Measurements from ENCODE around the gene C16orf74. TPM values are rescaled to one million over a fixed set of nuclear protein-coding genes. Genes with fewer than 3 reads are reported as not detected.

The C16orf74 gene
- 1 to 10 TPM; 1.1 to 2.1 (median 1.4) TPM for total RNA-seq
- 1.8 TPM for polyA plus RNA-seq
- long read RNA-seq, donor 1 = 0 reads
- long read RNA-seq, donor 2, partial matches to known transcripts = 0 of 2 reads
- long read RNA-seq, donor 2, other reads (novel, unspliced or antisense) = 0 of 2 reads
- long read RNA-seq, donor 3 = 0 reads
- long read RNA-seq, donor 4, partial matches to known transcripts = 0 of 4 reads
- long read RNA-seq, donor 4, other reads (novel, unspliced or antisense) = 1 of 4 reads

GRCh38 chr16:85750827-85751697, at the start of gene C16orf74:
C16orf74 (minus strand) TSS chr16:85751096; CDS start chr16:85735217, 15,879 bp downstream.
- no peaks in the 10 kb centered on the region for H3K9me3 ChIP-seq (ENCODE audit: control insufficient read depth, low read length)
- peak; percentile 51 to 84 (median 82) for DNase-seq
- H3K4me3 ChIP-seq (ENCODE audit: low read length) = peak within 1 kb of the TSS; percentile 78
- intact Hi-C loops (cut with DNase I) = no loop called here
- peak; percentile 79 to 85 for ATAC-seq
- 8% methylated on average over 96 of the region's 96 CpGs for WGBS
- H3K4me1 ChIP-seq (ENCODE audit: control insufficient read depth, insufficient read depth, low read length) = no peaks in the 10 kb centered on the region
- H3K27me3 ChIP-seq (ENCODE audit: control insufficient read depth, insufficient read depth) = no peaks in the 10 kb centered on the region
- H3K27ac ChIP-seq (ENCODE audit: low read length) = no peak within 1 kb of the TSS

GRCh38 chr16:85800321-85800669, 49.4 kb upstream of the C16orf74 start:
- peak in 1 of 2 donors; percentile 5 for ATAC-seq
- intact Hi-C loops (cut with DNase I) = no loop called here

GRCh38 chr16:85799497-85800320, 48.8 kb upstream of the C16orf74 start, which contains the start of the genes COX4I1 and EMC8:
COX4I1 (plus strand) TSS chr16:85799695; CDS start chr16:85801206, 1,511 bp downstream.
EMC8 (minus strand) TSS chr16:85799544; CDS start chr16:85799295, 249 bp downstream.
- intact Hi-C loops (cut with DNase I) = no loop called here
- under 1% methylated on average over 87 of the region's 87 CpGs for WGBS
- Histone ChIP-seq H3K4me1 (ENCODE audit: control insufficient read depth, insufficient read depth, low read length) (no peaks in the 10 kb centered on the region), H3K9me3 (ENCODE audit: control insufficient read depth, low read length) (no peaks in the 10 kb centered on the region), H3K27me3 (ENCODE audit: control insufficient read depth, insufficient read depth) (no peaks in the 10 kb centered on the region), H3K27ac (ENCODE audit: low read length) (peak within 1 kb of the TSS; percentile 95), H3K4me3 (ENCODE audit: low read length) (peak within 1 kb of the TSS; percentile 88)
- DNase-seq (peak; percentile 97 to 99 (median 99)), ATAC-seq (peak; percentile 97 to 98)

More at GRCh38 chr16:85800321-85800669, 49.4 kb upstream of the C16orf74 start:
- peak overlapping the region; percentile 88 for H3K4me3 ChIP-seq (ENCODE audit: low read length)
- no peaks in the 10 kb centered on the region for H3K4me1 ChIP-seq (ENCODE audit: control insufficient read depth, insufficient read depth, low read length)
- H3K27me3 ChIP-seq (ENCODE audit: control insufficient read depth, insufficient read depth) = no peaks in the 10 kb centered on the region
- no peak for DNase-seq
- 12% methylated on average over 9 of the region's 9 CpGs for WGBS
- peak overlapping the region; percentile 95 for H3K27ac ChIP-seq (ENCODE audit: low read length)
- no peaks in the 10 kb centered on the region for H3K9me3 ChIP-seq (ENCODE audit: control insufficient read depth, low read length)

- Histone ChIP-seq H3K4me3 (ENCODE audit: low read length) (peak overlapping the region; percentile 88), H3K27me3 (ENCODE audit: control insufficient read depth, insufficient read depth) (no peaks in the 10 kb centered on the region), H3K27ac (ENCODE audit: low read length) (peak overlapping the region; percentile 55), H3K4me1 (ENCODE audit: control insufficient read depth, insufficient read depth, low read length) (no peaks in the 10 kb centered on the region), H3K9me3 (ENCODE audit: control insufficient read depth, low read length) (no peaks in the 10 kb centered on the region)
- DNase-seq (peak; percentile 33 to 73 (median 71)), ATAC-seq (peak; percentile 44 to 49)
- under 1% methylated on average over 51 of the region's 51 CpGs for WGBS
- intact Hi-C loops (cut with DNase I) = no loop called here
Observed at GRCh38 chr16:85798901-85799496, 48.1 kb upstream of the C16orf74 start.

GRCh38 chr16:85798283-85798776, 47.4 kb upstream of the C16orf74 start:
- no peaks in the 10 kb centered on the region for H3K4me1 ChIP-seq (ENCODE audit: control insufficient read depth, insufficient read depth, low read length)
- ATAC-seq = no peak

GRCh38 chr16:85796599-85796998, 45.7 kb upstream of the C16orf74 start:
- H3K27me3 ChIP-seq (ENCODE audit: control insufficient read depth, insufficient read depth) = no peaks in the 10 kb centered on the region
- no peaks in the 10 kb centered on the region for H3K9me3 ChIP-seq (ENCODE audit: control insufficient read depth, low read length)
- no peak for ATAC-seq
- no peak overlapping the region for H3K27ac ChIP-seq (ENCODE audit: low read length)
- H3K4me1 ChIP-seq (ENCODE audit: control insufficient read depth, insufficient read depth, low read length) = no peaks in the 10 kb centered on the region
- H3K4me3 ChIP-seq (ENCODE audit: low read length) = no peak overlapping the region
- no peak for DNase-seq
- intact Hi-C loops (cut with DNase I) = no loop called here
- 89% methylated on average over 7 of the region's 7 CpGs for WGBS

More at GRCh38 chr16:85798283-85798776, 47.4 kb upstream of the C16orf74 start:
- intact Hi-C loops (cut with DNase I) = no loop called here
- no peak overlapping the region for H3K27ac ChIP-seq (ENCODE audit: low read length)
- no peak for DNase-seq
- WGBS = 15% methylated on average over 17 of the region's 17 CpGs
- no peaks in the 10 kb centered on the region for H3K9me3 ChIP-seq (ENCODE audit: control insufficient read depth, low read length)
- peak overlapping the region; percentile 88 for H3K4me3 ChIP-seq (ENCODE audit: low read length)
- no peaks in the 10 kb centered on the region for H3K27me3 ChIP-seq (ENCODE audit: control insufficient read depth, insufficient read depth)

GRCh38 chr16:85796152-85796551, 45.3 kb upstream of the C16orf74 start:
- no peak overlapping the region for H3K4me3 ChIP-seq (ENCODE audit: low read length)
- H3K27me3 ChIP-seq (ENCODE audit: control insufficient read depth, insufficient read depth) = no peaks in the 10 kb centered on the region
- H3K4me1 ChIP-seq (ENCODE audit: control insufficient read depth, insufficient read depth, low read length) = no peaks in the 10 kb centered on the region
- no peak for ATAC-seq
- H3K27ac ChIP-seq (ENCODE audit: low read length) = no peak overlapping the region
- no peak for DNase-seq
- H3K9me3 ChIP-seq (ENCODE audit: control insufficient read depth, low read length) = no peaks in the 10 kb centered on the region
- intact Hi-C loops (cut with DNase I) = no loop called here
- WGBS = 88% methylated on average over 6 of the region's 6 CpGs

GRCh38 chr16:85794696-85795095, 43.8 kb upstream of the C16orf74 start:
- DNase-seq (no peak), ATAC-seq (no peak)
- H3K27ac ChIP-seq (ENCODE audit: low read length) = no peak overlapping the region
- H3K4me3 ChIP-seq (ENCODE audit: low read length) = no peak overlapping the region
- H3K9me3 ChIP-seq (ENCODE audit: control insufficient read depth, low read length) = no peaks in the 10 kb centered on the region
- no peaks in the 10 kb centered on the region for H3K4me1 ChIP-seq (ENCODE audit: control insufficient read depth, insufficient read depth, low read length)
- 86% methylated on average over 8 of the region's 8 CpGs for WGBS
- intact Hi-C loops (cut with DNase I) = no loop called here
- H3K27me3 ChIP-seq (ENCODE audit: control insufficient read depth, insufficient read depth) = no peaks in the 10 kb centered on the region

- no peaks in the 10 kb centered on the region for H3K27me3 ChIP-seq (ENCODE audit: control insufficient read depth, insufficient read depth)
- 97% methylated on average over 5 of the region's 5 CpGs for WGBS
- H3K27ac ChIP-seq (ENCODE audit: low read length) = no peak overlapping the region
- H3K4me3 ChIP-seq (ENCODE audit: low read length) = no peak overlapping the region
- no peak for DNase-seq
- intact Hi-C loops (cut with DNase I) = no loop called here
- no peaks in the 10 kb centered on the region for H3K4me1 ChIP-seq (ENCODE audit: control insufficient read depth, insufficient read depth, low read length)
- H3K9me3 ChIP-seq (ENCODE audit: control insufficient read depth, low read length) = no peaks in the 10 kb centered on the region
- no peak for ATAC-seq
Observed at GRCh38 chr16:85793662-85794298, 42.9 kb upstream of the C16orf74 start.

- WGBS = 86% methylated on average over 6 of the region's 6 CpGs
- DNase-seq = no peak
- intact Hi-C loops (cut with DNase I) = no loop called here
- no peak for ATAC-seq
- Histone ChIP-seq H3K4me3 (ENCODE audit: low read length) (no peak overlapping the region), H3K27ac (ENCODE audit: low read length) (no peak overlapping the region), H3K27me3 (ENCODE audit: control insufficient read depth, insufficient read depth) (no peaks in the 10 kb centered on the region), H3K4me1 (ENCODE audit: control insufficient read depth, insufficient read depth, low read length) (no peaks in the 10 kb centered on the region), H3K9me3 (ENCODE audit: control insufficient read depth, low read length) (no peaks in the 10 kb centered on the region)
Observed at GRCh38 chr16:85789773-85790172, 38.9 kb upstream of the C16orf74 start.

Measured in right cardiac atrium (tissue), 5 donors.